ENCODE measurements around the gene PROC.
"Not testable (repeated sequence)": the region's sequence is repeated elsewhere in the genome, so short reads cannot be mapped to it uniquely, and the experiment has no call there.

The PROC gene

DNA sequence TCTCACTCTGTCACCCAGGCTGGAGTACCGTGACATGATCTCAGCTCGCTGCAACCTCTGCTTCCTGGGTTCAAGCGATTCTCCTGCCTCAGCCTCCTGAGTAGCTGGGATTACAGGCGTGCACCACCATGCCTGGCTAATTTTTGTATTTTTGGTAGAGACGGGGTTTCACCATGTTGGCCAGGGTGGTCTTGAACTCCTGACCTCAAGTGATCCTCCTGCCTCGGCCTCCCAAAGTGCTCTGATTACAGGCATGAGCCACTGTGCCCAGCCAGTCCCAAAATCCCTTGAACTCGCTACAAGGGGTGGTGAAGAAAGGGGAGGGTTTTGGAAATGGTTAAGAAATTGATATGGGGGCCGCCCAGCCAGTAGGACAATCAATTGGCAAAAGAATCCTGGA is 34.2 kb downstream of the PROC start:
- H3K27ac ChIP-seq = not testable (repeated sequence)

DNA sequence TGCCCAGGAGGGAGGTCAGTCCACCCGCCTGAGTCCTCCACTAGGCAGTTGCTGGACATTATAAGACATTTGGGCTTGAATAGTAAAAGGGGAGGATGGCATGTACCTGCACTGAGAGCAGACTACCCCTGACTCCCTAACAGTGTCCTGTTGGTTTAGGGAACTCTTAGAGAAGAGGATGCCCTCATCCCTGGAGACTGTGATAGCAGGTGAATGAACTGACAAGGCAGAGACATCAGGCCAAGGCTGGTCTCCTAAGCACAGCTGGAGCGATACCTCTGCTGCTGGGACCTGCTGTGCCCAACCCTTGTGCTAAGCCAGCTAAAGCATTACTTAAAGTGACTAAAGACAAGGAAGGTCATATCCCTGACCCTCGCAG is 34.8 kb downstream of the PROC start:
- no peak for DNase-seq (ENCODE audit: low read depth, low spot score)
- no peak overlapping the region for H3K27ac ChIP-seq

More for the DNA sequence above, 34.2 kb downstream of the PROC start:
- not testable (repeated sequence) for DNase-seq (ENCODE audit: low read depth, low spot score)

DNA sequence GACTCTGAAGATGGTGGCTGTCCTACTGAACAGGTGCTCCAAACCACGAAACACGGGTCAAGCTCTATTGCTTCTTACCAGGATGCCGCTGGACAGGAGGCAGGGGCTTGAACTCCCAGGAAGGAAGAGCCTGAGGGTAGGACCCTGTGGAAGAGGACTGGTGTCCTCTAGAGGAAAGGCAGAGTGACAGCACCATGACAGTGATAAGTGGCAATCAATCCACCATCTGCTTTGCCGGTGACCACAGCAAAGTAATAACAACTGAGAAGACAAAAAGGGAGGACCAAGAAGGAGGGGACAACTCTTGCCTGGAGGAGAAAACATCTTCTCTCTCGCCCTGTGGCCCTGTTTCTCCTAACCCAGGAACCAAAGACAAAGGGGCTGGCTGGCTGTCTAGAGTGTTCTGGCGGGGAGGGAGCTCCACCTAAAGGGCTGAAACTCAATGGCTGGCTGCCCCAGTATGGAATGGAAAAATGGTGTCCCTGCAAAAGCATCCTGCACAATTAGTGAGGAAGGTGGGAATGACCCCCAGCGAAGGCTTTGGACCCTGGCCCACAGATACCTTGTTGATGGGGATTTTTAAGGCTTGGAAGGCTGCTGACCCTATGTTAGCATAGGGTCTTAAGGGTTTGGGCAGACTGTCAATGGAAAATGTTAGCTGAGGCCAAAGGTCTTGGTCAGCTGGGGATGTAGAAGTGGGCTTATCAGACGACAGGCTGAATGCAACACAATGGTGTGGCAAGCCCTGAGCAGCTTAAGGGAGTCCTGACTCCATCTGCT is 35.4 kb downstream of the PROC start:
- no peak for DNase-seq (ENCODE audit: low read depth, low spot score)

DNA sequence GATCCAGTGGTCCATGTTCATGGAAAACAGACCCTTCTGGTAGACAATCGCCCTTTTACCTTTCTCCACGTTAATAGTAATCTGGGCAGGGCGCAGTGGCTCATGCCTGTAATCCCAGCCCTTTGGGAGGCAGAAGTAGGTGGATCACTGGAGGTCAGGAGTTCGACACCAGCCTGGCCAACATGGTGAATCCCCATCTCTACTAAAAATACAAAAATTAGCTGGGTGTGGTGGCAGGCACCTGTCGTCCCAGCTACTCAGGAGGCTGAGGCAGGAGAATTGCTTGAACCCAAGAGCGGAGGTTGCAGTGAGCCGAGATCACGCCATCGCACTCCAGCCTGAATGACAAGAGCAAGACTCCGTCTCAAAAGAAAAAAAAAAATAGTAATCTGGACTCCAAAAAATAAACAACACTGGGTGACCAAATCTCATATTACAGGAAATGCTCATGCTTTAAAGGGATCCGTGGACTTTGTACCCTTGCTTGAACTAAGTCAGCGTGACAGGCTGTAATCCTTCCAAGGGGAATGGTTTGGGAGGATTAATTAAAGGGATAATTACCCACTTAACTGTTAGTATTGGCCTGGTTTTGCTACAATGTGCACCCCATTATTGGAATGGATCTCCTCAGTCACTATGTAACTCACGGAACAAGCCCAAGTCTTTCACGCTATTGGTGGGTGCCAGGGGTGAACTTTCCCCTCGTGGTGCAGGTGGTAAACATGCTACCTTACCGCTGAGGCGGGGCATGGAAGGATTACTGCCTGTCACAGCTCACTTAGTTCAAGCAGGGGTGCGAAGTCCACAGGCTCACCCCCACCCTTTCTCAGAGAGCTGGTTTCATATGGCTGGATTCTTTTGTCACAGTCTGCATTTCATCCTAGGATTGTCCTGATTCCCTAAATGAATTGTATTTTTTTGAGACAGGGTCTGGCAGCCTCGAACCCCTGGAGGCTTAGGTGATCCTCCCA is 36.7 kb downstream of the PROC start:
- no peak for DNase-seq (ENCODE audit: low read depth, low spot score)
- H3K27ac ChIP-seq = no peak overlapping the region

More for the DNA sequence above, 35.4 kb downstream of the PROC start:
- no peak overlapping the region for H3K27ac ChIP-seq

DNA sequence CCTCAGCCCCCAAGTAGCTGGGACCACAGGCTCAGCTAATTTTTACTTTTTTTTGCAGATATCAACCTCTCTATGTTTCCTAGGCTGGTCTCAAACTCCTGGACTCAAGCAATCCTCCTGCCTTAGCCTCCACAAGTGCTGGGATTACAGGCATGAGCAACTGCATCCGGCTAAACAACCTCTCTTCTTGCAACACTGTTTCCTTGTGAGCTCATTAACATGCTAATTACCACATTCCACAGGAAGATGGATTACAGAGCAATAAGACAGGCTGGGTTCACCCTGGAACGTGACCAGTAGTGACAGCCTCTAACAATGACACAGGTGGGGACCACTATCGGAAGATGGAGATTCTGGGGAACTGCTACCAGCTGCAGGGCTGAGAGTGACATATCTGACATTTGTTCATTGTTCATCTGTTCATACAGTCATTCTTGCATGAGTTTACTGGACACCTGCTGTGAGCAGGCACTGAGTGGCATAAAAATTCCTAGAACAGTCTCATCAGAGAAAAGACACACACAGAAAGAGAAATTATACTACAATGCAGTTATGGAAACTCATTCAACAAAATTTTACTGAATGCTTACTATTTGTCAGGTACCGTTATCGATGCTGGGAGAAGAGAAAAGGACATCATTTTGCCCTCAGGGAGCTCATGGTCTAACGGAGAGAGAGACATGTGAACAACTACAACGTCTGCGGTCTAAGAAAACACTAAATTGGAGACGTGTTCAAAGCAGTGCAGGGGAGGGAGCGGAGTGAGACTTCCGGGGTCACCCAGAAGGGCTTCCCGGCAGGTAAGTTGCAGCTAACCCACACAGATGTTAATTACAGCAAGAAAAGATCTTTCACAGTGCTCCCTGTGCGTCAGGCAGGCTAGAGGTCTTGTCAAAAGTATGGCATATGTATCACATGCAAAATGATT is 37.6 kb downstream of the PROC start:
- no peak for DNase-seq (ENCODE audit: low read depth, low spot score)
- no peak overlapping the region for H3K27ac ChIP-seq

DNA sequence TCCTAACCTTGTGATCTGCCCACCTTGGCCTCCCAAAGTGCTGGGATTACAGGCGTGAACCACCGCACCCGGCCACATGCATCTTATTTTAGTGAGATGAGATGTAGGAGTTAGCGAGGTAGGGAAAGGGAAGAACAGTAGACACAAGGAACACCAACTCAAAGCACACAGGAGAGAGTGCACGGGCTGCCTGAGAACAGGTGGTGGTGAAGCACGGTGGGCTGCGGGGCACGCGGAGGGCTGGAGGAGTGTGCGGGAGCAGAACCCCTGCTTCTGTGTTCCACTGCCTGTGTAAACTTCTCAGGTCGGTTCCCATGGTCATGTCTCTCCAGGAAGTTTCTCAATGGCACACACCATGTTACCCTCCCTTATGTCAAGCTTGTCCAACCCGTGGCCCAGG is 38.7 kb downstream of the PROC start:
- no peak overlapping the region for H3K27ac ChIP-seq
- no peak for DNase-seq (ENCODE audit: low read depth, low spot score)

DNA sequence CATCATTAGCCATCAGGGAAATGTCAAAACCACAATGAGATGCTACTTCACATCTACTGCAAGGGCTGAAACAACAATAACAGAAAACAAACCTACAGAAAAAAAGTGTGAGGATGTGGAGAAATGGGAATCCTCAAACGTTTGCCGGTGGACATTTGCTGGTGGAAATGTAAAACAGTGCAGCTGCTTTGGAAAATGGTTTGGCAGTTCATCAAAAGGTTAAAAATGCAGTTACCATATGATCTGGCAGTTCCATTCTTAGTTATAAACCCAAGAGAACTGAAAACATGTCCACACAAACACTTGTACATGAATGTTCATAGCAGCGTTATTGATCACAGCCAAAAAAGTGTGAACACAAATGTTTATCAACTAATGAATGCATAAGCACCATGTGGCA is 44.2 kb downstream of the PROC start:
- H3K27ac ChIP-seq = no peak overlapping the region
- DNase-seq (ENCODE audit: low read depth, low spot score) = no peak

DNA sequence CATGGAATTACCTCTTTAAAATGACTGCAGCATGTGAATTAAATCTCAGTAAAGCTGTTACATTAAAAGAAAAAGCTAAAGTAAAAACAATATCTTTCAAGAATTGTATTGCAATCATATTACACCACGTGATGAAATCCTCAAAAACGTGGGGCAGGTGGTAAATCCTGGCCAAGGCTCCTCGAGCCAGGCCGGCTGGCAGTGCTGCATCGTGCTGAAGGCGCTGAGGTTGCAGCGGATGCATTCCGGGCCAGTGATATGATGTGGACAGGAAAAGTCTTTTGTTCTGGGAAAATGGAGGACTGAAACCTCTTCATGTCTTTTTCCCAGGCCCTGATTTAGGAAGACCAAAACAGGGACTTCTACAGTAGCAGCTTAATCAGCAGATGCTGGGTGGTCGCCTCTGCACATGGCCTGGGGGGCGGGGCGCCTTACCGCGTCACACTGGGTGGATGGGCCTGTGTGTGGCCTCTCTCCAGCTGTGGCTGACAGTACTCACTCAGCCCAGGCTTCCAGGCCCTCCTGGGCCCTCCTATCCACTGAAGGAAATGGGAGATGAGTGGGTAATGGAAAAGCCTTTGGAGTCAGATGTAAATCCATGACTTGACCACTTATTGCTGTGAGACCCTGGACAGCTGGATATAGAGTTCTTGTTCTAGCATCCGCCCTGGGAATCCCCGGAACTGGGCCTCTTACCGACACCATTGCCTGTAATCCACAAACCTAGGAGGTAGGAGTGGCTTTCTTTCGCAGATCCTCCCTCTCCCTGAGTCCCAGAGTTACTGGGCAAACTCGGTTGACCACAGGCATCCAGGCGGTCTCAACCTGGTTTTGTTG is 45.1 kb downstream of the PROC start:
- H3K27ac ChIP-seq = no peak overlapping the region
- no peak for DNase-seq (ENCODE audit: low read depth, low spot score)

DNA sequence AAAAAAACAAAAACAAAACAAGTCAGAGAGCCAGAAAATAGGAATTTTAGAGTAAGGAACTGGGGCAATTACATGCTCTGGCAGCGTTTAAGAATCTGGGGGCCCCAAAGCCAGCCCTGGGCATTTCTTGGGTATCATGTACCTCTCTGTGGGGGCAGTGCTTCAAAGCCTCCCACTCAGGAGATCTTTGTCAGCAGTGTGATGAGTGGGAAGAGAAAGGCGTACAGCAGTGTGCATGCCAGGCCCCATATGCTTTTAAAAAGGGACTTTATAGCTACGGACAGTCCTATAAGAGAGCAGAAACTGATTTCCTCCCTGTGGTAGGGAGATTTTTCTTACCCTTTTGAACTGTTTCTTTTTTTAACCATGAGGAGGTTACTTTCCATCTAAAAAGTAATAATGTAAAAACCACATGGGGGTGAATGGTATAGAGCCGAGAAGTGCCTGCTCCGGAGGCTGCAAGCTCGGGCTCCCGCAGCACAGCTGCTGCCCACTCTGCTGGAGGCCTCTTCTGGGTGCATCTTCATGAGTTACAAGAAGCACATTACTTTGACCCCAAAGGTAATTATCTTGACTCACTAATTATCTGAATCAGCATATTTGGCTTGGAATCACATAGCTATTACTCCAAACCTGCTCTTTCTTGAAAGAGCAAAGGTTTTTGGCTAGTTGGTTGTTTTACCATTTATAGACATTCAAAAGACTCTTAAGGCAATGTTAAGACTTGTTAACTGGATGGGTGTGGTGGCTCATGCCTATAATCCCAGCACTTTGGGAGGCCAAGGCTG is 46.4 kb downstream of the PROC start:
- H3K27ac ChIP-seq = no peak overlapping the region
- no peak for DNase-seq (ENCODE audit: low read depth, low spot score)

DNA sequence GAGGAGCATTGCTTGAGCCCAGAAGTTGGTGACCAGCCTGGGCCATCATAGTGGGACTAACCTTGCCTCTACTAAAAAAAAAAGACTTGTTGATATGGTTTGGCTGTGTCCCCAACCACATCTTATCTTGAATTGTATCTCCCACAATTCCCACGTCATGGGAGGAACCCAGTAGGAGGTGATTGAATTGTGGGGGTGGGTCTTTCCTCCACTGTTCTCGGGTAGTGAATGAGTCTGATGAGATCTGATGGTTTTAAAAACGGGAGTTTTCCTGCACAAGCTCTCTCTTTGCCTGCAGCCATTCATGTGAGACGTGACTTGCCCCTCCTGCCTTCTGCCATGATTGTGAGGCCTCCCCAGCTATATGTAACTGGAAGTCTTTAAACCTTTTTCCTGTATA is 47.0 kb downstream of the PROC start:
- no peak for DNase-seq (ENCODE audit: low read depth, low spot score)
- H3K27ac ChIP-seq = no peak overlapping the region

DNA sequence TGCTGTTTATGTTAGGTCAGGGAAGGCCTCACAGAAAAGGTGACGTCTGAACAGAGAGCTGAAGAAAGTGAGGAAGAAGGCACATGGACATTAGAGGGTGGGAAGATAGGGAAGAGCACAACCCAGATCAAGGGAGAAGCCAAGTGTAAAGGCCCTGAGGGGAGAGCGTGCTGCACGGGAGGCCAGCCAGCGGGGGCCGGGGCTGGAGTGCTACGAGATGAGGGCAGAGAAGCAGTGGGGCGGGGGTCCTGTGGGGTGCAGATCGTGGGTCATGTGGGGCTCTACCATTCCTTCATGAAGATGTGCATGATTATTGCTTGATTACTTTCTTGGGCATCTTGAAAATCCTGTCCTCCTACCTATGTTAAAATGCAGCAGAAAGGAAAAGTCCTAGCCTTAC is 50.8 kb downstream of the PROC start:
- DNase-seq (ENCODE audit: low read depth, low spot score) = no peak
- H3K27ac ChIP-seq = no peak overlapping the region

DNA sequence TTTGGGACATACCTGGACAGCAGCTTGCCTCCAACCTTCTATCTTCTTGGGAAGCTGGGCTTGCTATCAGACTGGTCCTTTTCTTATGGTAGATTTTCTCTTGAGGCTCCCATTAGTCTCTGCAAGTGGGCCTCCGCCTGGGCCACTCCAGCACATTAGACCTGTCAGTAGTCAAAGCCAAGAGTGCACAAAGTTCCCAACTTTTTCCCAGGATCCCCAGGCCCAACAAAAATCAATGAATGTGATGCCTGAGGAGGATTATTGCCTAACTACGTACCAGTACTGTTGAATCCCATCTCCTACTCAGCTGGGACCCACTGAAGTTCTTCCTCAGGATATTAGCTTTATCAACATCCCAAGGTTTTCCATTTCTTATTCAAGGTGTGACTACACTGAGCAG is 51.7 kb downstream of the PROC start:
- no peak overlapping the region for H3K27ac ChIP-seq
- DNase-seq (ENCODE audit: low read depth, low spot score) = no peak

DNA sequence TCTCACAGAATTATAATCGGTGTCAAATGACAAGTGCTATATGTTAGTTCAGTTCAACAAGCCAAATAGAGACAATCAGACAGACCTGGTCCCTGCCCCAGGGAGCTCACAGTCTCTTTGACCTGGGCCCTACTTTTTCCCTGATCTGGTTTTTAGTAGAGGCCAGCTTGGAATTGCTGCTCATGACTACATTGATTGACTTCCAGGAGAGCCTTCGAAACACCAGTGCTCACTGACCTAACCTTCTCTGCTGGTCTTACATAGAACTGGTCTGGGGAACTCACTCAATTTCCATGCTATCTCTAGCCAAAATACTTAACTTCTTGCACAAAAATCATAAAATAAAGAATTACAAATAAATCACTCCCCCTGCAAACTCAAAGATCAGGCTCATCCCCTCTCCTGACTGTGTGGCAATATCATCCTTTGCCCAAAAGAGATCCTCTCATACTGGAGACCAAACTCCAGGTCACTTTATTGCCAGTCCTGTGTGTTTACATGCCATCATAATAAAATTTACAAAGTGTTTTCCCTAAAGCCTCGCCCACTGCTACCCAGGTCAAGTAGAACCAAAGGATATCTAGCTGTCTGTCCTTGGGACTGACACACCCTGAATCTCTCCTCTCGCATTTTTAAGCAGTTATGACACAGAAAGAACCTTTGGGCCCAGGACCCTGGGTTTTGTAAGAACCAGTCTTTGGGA is 53.2 kb downstream of the PROC start:
- H3K27ac ChIP-seq = no peak overlapping the region
- DNase-seq (ENCODE audit: low read depth, low spot score) = no peak

DNA sequence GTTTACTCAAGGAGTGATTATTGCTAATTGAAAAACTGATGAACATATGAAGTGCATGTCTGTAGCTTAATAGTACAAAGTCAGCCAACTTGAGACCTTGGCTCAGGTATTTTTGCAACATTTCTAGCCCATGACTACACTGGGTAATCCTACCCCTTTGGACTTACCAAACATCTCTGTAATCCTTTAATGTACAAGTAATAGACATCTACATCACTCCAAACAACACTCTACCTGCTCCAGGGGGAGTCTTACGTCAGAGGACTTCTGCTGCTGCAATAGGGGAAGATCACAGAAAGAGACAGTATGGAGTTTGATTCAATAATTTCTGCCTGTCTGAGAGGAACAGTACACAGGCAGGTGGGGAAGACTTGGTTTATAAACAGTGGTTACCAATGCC is 54.0 kb downstream of the PROC start:
- H3K27ac ChIP-seq = no peak overlapping the region
- DNase-seq (ENCODE audit: low read depth, low spot score) = no peak

DNA sequence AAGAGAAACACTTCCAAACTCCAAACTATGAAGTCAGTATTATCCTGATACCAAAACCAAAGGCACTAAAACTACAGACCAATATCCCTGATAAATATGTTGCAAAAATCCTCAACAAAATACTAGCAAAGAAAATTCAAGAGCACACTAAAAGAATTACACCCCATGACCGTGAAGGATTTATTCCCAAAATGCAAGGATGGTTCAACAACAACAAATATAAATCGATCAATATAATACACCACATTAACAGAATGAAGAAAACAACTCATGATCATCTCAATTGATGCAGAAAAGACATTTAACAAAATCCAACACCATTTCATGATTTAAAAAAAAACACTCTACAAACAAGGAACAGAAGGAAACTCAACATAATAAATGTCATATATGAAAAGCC is 57.6 kb downstream of the PROC start:
- no peak for DNase-seq (ENCODE audit: low read depth, low spot score)
- H3K27ac ChIP-seq = no peak overlapping the region

Measured in epithelial cell of prostate (primary cell).